NCI-H128 (cell line): ENCODE measurements around the gene NEMP2.

Experiments
- DNase-seq: peaks from one replicate; lab custom pipeline; 2025; ENCODE audit not compliant: unreplicated experiment; lab: John Stamatoyannopoulos, UW

Gene NEMP2

DNA sequence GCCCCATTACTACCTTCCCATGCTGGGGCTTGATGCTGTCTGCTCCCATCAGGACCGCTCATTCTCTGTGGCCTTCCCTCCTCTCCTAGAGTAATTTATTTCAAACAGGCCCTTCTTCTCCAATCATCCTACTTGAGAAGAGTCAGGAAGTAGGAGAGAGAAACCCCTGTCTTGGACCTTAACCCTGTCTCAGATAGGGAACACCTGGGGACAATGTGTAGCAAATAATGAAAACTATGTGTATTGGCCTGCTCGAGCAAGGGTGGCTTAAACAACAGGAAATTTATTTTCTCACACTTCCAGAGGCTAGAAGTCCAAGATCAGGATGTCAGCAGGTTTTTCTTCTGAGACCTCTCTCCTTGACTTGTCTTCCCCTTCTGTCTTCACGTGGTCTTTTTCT lies 26.6 kb upstream of the NEMP2 start:
- no peak for DNase-seq

DNA sequence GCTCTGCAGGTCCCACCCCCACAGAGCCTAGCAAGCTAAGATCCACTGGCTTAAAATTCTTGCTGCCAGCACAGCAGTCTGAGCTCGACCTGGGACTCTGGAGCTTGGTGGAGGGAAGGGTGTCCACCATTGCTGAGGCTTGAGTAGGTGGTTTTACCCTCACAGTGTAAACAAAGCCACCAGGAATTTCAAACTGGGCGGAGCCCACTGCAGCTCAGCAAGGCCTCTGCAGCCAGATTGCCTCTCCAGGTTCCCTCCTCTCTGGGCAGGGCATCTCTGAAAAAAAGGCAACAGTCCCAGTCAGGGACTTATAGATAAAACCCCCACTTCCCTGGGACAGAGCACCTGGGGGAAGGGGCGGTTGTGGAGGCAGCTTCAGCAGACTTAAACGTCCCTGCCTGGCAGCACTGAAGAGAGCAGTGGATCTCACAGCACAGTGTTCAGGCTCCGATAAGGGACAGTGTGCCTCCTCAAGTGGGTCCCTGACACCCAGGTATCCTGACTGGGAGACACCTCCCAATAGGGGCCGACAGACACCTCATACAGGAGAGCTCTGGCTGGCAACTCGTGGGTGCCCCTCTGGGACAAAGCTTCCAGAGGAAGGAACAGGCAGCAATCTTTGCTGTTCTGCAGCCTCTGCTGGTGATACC lies 20.0 kb upstream of the NEMP2 start:
- no peak for DNase-seq

DNA sequence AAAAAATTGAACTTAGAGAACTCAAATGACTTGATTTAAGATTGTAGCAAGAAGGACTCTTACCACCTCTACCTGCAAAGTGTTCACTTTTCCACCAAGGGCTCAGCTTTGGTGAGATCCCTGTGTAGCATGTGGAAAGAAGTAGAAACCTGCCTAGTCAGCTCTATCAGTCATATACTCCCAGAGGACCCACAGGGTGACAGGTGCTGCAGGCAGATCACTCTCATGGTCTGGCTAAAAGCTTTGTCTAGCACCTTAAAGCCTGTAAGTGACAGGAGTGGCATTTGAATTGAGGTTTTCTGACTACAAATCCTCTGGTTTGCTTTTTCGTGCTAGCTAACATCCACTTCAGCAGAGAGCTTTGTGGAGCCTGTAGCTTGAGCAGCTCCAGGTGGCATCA lies 18.7 kb upstream of the NEMP2 start:
- DNase-seq = peak; percentile 37

DNA sequence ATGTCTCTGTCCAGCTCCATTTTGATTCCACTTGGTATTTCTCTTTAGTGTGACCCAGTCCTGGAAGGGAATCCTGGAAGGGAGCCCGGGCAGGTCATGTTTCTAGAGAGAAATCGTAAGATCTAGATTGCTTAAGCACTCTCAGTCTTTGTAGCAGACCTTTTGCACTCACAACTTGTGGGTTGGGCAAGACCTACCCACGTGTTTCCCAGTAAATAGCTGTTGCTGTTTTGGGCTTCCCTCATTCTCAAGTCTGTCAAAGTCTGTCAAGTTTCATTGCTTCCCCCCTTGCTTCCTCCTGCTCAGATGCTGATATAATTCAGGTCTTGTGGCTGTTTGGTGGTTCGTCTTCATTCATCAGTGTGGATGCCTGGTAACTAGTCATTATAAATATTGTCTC lies 17.4 kb upstream of the NEMP2 start:
- DNase-seq = no peak

DNA sequence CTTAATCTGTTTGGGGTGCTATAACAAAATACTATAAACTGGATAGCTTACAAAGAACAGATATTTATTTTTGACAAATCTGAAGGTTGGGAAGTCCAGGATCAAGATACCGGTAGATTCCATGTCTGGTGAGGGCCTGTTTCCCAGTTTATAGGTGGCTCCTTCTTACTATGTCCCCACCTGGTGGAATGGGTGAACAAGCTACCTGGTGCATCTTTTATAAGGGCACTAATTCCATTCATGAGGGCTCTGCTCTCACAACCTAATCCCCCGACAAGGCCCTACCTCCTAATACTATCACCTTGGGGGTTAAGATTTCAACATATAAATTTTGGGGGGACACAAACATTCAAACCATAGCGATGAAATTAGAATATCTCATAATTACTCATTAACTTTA lies 15.6 kb upstream of the NEMP2 start:
- DNase-seq = no peak

DNA sequence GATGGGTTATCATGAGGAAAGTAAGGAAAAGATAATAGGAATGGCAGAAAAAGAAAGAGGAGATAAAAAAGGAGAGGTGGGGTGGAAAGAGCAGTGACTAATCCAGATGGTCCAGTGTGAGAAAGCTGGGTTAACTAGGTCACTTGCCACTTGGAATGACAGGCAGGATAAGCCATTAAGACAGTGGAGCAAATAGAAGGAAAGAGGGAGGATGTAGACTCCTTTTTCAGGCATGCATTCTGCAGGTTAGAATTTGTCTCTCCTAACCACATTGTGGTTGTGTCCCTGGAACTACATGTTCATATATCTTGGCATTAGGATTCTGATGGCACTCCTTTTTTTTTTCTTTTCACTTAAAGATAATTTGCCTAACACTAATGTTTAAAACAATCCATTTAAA lies 13.4 kb upstream of the NEMP2 start:
- no peak for DNase-seq

DNA sequence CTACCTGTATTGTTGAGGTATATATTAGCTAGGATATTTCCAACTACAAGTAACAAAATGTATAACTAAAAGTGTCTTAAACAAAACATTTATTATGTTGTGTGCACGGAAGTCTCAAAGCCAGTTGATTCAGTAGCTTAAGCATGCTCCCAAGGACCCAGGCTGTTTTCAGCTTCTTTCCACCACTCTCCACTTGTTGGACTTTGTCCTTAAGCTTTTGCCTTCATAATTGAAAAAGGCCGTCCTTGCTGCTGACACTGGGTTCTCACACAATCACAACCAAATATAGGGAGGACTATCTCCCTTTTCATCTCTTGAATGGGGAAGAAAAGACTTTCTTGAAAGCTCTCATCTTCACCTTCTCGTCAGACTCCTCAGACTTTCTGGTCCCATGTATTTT lies 12.2 kb upstream of the NEMP2 start:
- DNase-seq = no peak

DNA sequence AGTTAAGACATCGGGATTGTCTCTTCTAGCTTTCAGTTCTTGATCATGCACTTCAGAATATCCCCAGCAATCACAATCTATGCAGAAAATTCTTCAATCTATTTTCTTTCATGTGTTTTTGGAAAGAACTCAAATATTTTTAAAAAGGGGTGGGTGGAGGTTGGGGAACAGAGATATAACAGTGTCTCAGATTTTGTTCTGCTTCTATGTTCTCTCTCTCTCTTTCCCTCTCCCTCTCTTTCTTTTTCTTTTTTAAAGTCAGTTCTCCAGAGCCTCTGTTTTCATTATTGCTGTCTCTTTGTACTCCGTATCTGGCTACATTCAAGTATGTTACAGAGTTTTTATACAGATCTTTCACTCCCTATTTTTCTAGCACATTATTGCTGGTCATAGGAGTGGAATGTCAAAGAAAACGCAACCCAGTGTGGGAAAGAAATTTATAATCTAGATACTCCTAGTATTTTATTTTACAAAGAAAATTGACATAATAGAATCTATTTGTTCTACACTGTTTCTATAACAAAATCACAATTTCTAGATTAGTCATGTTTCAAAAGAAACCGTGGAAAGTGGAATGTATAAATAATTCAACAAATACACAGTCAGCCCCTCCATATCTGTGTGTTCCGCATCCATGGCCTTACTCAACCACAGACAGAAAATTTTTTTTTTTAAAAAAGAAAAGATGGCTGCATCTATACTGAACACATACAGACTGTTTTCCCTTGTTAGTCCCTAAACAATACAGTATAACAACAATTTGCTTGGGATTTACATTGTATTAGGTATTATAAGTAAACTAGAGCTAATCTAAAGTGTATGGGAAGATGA lies 11.2 kb upstream of the NEMP2 start:
- no peak for DNase-seq

DNA sequence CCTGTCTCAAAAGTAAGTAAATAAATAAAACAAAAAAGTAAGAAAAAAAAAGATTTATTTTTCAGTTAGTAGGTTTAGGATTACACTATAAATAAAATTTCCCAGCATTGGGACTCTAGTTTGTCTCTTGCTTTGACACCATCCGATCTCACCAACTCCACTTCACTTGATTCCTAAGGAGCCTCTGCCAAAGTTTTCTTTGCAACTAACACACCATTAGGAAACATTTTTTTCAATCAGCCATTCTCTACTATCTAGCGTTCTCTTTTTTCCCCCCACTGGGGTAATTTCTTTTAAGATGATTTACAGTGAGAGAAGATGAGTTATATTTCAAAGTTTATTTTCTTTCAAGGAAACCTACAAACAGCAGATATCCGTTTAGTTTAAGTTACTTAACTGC lies 10.6 kb upstream of the NEMP2 start:
- DNase-seq = no peak

DNA sequence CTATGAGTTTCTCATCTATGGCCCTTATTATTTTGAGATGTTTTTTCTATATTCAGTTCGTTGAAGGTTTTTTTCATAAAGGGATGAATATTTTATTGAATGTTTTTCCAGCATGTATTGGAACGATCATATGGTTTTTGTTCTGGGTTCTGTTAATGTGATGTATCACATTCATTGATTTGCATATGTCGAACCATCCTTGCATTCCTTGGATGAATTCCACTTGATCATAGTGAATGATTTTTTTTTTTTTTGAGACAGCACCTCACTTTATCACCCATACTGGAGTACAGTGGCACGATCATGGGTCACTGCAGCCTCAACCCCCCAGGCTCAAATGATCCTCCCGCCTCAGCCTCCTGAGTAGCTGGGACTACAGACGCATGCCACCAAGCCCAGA lies 5.5 kb upstream of the NEMP2 start:
- no peak for DNase-seq

DNA sequence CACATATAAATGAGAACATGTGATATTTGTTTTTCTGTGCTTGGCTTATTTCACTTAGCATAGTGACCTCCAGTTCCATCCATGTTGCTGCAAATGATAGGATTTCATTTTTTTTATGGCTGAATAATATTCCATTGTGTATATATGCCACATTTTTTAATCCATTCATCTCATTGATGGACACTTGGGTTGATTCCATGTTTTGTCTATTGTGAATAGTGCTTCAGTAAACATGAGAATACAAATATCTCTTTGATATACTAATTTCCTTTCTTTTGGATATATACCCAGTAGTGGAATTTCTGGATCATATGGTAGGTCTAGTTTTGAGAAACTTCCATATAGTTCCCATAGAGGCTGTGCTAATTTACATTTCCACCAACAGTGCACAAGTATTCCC lies 3.7 kb upstream of the NEMP2 start:
- DNase-seq = no peak

DNA sequence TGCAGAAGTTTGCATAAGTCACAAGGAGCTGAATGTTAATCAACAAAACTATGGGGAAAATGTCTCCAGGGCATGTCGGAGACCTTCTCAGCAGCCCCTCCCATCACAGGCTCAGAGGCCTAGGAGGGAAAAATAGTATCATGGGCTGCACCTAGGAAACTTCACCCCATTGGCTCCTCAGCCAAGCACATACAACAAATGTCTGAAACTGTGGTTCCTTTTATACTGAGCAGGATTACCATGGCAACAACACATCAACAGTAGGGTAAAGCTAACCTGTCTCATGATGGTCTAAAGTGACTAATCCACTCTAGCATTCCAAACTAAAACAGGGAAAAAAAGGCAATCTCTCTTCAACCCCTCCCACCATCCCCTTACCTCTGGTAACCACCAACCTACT lies 3.2 kb upstream of the NEMP2 start:
- no peak for DNase-seq

DNA sequence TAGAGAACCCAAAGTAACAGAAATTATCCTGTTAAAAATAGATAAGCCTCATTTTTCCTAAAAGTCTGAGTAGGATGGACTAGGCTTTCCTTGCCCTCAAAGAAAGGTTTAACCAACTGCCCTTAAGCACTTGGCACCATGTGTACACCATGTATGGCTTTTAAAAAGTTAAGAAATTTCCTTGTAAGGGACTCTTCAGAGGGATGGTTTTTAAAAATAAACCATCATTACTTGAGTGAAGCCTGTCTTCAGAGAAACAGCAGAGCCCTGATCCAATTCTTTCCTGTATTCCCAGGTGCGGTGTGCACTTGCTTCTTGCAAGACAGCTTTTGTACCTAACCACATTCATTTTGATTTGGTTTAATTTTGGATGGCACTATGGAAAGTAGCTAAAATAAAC lies 1.1 kb upstream of the NEMP2 start:
- no peak for DNase-seq

DNA sequence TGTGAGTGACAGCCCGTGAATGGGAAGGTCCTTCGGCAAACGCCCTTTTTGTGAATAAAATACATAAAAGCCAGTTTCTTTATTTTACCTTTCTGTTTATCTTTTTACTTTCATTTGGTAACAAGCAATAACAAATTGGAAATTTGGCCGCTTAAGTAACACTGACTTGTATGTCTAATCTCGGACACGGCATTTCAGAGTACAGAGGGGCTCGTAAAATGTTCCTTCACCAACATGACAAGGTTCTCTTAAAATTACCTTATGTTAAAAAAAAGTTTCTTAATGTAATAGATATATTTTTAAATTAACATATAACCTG lies 558 bp upstream of the NEMP2 start:
- no peak for DNase-seq

DNA sequence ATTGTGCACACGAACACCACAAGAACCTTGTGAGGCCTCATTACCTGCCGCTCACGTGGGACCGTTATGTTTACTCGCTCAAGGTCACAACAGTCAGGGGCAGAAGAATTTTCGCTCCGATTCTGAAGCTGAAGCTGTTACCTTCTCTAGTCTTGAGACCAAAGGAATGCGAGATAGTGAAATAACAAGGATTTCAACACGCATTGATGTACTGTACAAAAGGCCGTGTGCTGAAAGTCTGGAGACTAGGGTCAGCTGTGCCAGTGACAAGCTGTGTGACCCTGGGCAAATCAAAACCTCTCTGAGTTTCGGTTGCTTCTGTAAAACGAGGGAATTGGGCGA lies 583 bp downstream of the NEMP2 start:
- no peak for DNase-seq

DNA sequence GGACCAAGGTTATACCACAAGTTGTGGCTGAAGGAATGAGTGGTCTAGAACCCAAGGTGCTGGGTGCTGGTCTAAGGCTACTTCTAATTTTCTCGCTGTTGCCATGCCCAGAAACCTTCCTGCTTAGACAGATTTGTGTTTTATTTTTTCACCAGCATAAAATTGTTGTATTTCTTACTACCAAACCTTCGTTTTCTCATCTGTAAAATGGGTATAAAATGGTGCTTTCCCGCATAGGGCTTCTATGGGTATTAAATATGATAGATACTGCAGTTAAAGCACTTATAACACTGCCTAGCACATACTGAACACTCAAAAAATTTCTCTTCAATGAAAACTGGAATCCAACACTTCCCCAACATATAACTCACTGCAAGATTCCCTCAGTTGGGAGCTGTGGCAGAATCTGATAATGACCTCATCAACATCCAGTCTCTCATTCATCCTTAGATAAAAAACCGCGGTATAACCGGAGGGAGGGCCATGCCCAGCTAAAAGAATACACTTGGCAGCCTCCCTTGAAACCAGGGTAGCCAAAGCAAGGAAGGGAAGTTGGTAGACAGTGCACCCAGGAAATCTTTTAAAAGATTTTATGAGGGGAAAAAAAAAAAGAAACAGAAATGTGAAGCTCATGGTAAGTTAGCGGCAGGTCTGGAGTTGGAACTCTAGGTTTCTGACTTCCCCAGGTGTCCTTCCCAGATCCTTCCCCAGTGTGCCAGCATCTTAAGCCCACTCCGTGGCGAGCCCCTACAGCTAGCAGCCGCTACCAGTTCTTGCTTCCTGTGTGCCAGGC lies 1.2 kb downstream of the NEMP2 start:
- DNase-seq = no peak

DNA sequence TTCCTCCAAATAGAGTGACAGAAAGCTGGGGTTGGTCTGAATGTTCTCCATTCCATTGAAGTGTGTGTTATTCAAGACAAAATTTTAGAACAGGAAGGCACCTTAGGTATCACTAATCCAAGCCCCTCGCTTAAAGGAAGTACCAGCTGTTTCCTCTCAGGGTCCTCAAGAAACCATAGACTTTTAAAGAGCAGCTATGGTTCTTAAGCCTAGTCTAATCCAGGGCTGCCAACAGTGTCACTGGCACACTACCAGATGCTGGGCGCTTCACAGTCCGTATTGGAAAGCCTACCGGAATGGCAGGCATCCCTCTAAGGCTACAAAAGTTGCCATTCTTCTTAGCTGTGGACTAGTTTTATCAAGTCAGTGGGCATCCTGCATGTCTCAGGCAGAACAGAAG lies 1.9 kb downstream of the NEMP2 start:
- DNase-seq = no peak

DNA sequence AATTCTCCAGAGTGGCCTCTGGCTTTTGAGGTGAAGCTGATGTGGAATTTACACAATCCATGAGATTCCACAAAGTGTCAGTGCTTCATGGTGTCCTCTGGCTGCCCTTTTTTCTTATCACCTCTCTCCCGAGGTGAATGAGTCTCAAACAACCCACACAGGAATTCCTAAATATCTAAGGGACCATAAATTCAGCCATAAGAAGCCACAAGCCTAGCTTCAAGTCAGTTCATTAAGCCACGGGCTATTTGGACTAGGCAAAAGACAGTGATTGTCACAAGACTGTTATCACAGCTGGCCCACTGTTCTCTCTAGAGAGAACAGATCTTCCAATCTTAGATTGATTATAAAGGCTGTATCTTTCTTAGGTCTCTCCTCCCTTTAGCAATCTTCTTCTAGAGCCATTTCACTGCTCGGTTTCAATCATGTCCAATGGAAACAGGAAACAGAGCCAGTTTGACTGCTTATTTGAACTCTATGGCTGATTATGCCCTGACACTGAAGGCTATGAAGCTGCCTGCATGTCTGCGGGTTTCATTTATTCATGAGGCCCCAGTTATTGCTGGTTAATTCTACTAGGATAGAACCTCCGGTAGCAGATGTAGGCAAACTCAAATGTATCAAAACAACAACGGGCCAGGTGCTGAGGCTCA lies 4.1 kb downstream of the NEMP2 start:
- DNase-seq = no peak

DNA sequence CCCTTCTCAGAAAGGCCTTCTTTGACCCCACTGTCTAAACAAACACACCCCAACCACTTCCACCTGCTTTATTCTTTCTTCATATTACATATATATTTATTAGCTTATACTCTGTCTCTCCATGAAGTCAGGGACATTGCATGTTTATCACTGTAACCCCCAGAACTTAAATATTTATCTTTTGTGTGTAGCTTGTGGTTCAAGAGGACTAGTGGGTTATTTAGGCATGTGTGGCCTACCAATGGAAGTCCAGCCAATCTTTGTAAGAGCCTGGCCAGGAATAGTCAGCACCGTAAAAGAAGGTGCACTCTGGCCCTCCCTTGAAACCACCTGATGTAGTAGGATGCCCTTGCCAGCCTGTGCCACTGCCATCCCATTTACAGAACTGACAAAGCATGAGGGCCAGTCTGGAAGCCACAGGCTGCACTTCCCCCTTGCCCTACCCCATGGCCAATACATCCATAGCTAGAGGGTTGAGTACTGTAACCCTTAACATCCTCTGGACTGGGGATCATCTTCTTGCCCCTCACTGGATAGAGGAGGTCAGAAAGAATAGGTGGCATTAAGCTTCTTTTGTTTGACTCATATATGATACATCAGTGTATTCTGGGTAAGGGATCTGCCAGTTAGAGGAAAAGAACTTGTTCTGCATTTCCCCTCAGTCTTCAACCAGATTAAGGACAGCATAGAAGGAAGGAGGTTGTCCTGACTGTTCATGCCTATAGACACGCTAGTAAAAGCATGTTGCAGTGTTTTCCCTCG lies 4.9 kb downstream of the NEMP2 start:
- DNase-seq = no peak

DNA sequence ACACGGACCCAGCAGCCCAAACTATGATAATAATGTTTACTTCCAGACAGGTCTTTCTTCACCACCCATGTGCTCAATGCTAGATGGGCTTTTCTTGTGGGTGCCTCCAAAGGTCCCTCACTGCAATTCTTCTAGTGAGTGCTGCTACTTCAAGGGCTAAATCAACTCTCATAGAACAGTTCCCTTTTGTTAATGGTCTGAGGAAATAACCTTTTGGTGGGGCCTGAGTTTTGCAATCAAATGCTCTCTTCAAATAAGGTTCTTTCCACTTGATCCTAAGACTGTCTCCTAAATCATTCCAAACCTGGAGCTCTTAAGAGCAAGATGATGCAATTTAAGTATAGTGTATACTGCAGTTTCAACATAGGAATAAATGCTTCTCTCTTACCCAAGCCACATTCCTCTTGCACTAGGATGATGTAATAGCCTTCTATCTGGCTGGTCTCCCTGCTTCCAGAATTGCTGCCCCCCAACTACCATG lies 6.0 kb downstream of the NEMP2 start:
- no peak for DNase-seq

DNA sequence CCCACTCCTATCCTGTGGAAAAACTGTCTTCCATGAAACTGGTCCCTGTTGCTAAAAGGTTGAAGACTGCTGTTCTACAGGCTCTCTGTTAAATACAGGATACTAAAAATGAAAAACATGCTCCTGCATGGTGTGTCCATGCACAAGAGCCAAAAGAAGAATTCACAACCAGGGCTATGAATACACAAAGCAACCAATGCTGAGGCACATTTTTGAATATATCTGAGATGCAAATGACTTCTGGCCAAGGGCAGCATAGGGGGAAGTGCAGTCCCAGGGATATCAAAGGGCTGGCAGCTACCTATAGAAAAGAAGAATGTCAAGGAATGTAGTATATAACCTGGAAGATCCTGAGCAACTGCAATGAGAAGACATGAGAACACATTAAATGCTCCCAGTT lies 6.6 kb downstream of the NEMP2 start:
- DNase-seq = no peak
